ENCODE data around the gene MOB4. TPM values are rescaled to one million over a fixed set of nuclear protein-coding genes. Genes with fewer than 3 reads are reported as not detected.
A peak's percentile ranks its signal among the peaks of the same experiment; 100 is the strongest.

Gene MOB4
- total and polyA plus RNA-seq, 10 donors = 15.5 to 38.3 (median 23.7) TPM

GRCh38 chr2:197514754-197515153 is 1.1 kb upstream of the MOB4 start:
- no peak for DNase-seq
- Histone ChIP-seq H3K4me3 (peak overlapping the region in 6 of 8 donors; percentile 69 to 92 (median 85)), H3K27me3 (replicated peaks in 1 of 7) (no peaks in the 10 kb centered on the region), H3K36me3 (peaks cover 0 to 10% (median 0%) of the 10 kb centered on the region in 6 donors), H3K9me3 (no peaks in the 10 kb centered on the region), H3K4me1 (peaks cover 12 to 53% (median 37%) of the 10 kb centered on the region in 6 donors), H3K27ac (peak overlapping the region; percentile 88 to 98 (median 96))
- WGBS, 5 donors = 45 to 55% (median 49%) methylated on average over 3 of the region's 3 CpGs
- intact Hi-C loops (cut with DNase I; ENCODE audit: low total_unique reads) = loop anchor here (10.0 kb wide), 1 partner anchor 60 kb away; the partner anchor contains the start of gene COQ10B
- TF ChIP-seq POLR2A (IDR thresholded peaks at IDR 0.05) (no peak), POLR2AphosphoS5 (IDR thresholded peaks at IDR 0.05) (no peak), CTCF (IDR thresholded peaks at IDR 0.05 in 8 of 11, conservative IDR thresholded peaks at IDR 0.05 in 3 of 11) (no peak)

GRCh38 chr2:197515315-197515738 is 539 bp upstream of the MOB4 start:
- Histone ChIP-seq H3K27me3 (replicated peaks in 1 of 7) (no peaks in the 10 kb centered on the region), H3K27ac (peak overlapping the region; percentile 88 to 98 (median 96)), H3K9me3 (peaks cover 0 to 5% (median under 1%) of the 10 kb centered on the region in 8 donors), H3K4me3 (peak overlapping the region; percentile 69 to 92 (median 84)), H3K4me1 (peaks cover 12 to 59% (median 39%) of the 10 kb centered on the region in 6 donors), H3K36me3 (peaks cover 0 to 14% (median 2%) of the 10 kb centered on the region in 6 donors)
- TF ChIP-seq POLR2A (IDR thresholded peaks at IDR 0.05) (no peak), POLR2AphosphoS5 (IDR thresholded peaks at IDR 0.05) (no peak), CTCF (IDR thresholded peaks at IDR 0.05 in 8 of 11, conservative IDR thresholded peaks at IDR 0.05 in 3 of 11) (no peak)
- no peak for DNase-seq
- 0% methylated on average over 13 to 16 of the region's 16 CpGs for WGBS, 5 donors
- intact Hi-C loops (cut with DNase I; ENCODE audit: low total_unique reads) = loop anchor here (10.0 kb wide), 1 partner anchor 61 kb away; the partner anchor contains the start of gene COQ10B

GRCh38 chr2:197516393-197516761 is 511 bp downstream of the MOB4 start:
- H3K36me3 ChIP-seq = peaks cover 0 to 25% (median 5%) of the 10 kb centered on the region in 6 donors
- WGBS, 5 donors = 0 to 2% (median 0%) methylated on average over 10 to 17 of the region's 17 CpGs
- no peaks in the 10 kb centered on the region for H3K27me3 ChIP-seq (replicated peaks in 1 of 7)
- TF ChIP-seq CTCF (IDR thresholded peaks at IDR 0.05 in 8 of 11, conservative IDR thresholded peaks at IDR 0.05 in 3 of 11) (no peak), POLR2A (IDR thresholded peaks at IDR 0.05) (no peak), POLR2AphosphoS5 (IDR thresholded peaks at IDR 0.05) (no peak)
- peaks cover 12 to 61% (median 39%) of the 10 kb centered on the region in 6 donors for H3K4me1 ChIP-seq
- no peak for DNase-seq
- peak overlapping the region; percentile 69 to 92 (median 84) for H3K4me3 ChIP-seq
- peak overlapping the region; percentile 88 to 98 (median 96) for H3K27ac ChIP-seq
- intact Hi-C loops (cut with DNase I; ENCODE audit: low total_unique reads) = loop anchor here (10.0 kb wide), 1 partner anchor 62 kb away; the partner anchor contains the start of gene COQ10B
- H3K9me3 ChIP-seq = peaks cover 0 to 16% (median 8%) of the 10 kb centered on the region in 8 donors

- H3K36me3 ChIP-seq = peaks cover 0 to 32% (median 8%) of the 10 kb centered on the region in 6 donors
- peaks cover 12 to 65% (median 39%) of the 10 kb centered on the region in 6 donors for H3K4me1 ChIP-seq
- no peak for DNase-seq
- H3K4me3 ChIP-seq = peak overlapping the region in 7 of 8 donors; percentile 69 to 92 (median 84)
- peak overlapping the region in 6 of 8 donors; percentile 95 to 98 (median 96) for H3K27ac ChIP-seq
- TF ChIP-seq POLR2AphosphoS5 (IDR thresholded peaks at IDR 0.05) (no peak), CTCF (IDR thresholded peaks at IDR 0.05 in 8 of 11, conservative IDR thresholded peaks at IDR 0.05 in 3 of 11) (no peak), POLR2A (IDR thresholded peaks at IDR 0.05) (no peak)
- H3K9me3 ChIP-seq = peaks cover 0 to 18% (median 11%) of the 10 kb centered on the region in 8 donors
- no peaks in the 10 kb centered on the region for H3K27me3 ChIP-seq (replicated peaks in 1 of 7)
- 29 to 54% (median 36%) methylated on average over 2 of the region's 2 CpGs for WGBS, 5 donors
- intact Hi-C loops (cut with DNase I; ENCODE audit: low total_unique reads) = loop anchor here (10.0 kb wide), 1 partner anchor 62 kb away; the partner anchor contains the start of gene COQ10B
Observed at GRCh38 chr2:197517150-197517549, 1.3 kb downstream of the MOB4 start.

Data from spleen (tissue), 11 donors.